ENCODE measurements around the gene GMDS.
"Not testable (repeated sequence)": the region's sequence is repeated elsewhere in the genome, so short reads cannot be mapped to it uniquely, and the experiment has no call there.

The GMDS gene

DNA sequence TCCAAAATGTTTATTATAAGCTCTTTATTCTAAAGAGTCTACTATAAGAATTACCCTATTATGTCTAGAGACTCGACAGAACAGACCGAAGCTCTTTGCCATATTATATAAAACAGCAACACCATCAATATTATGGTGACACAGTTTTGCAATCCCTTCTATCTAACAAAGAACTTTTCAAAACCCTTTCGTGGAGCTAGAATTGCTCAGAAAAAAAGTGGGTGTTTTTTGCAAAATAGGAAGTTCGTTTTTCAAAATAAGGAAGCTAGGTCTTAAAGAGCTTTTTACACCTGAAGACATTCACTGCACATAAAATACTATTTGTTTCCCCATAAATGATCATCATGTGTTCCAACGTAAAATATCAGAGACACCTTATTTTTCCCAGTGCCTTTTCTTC is 395.7 kb downstream of the GMDS start:
- DNase-seq = no peak

DNA sequence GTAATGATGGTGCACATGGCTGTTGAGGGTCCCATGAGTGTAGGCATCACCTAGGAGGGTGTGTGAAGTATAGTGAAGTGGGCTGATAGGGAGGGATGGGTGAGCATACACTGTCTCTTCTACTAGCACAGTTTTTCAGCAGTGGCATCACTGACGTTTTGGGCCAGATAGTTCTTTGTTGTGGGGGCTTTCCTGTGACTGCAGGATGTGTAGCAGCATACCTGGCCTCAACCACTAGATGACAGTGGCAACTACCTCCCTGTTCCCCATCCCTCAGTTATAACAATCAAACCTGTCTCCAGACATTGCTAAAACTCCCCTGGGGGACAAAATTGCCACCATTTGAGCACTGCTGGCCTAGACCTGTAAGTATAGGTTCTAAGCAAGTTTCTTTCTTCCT is 396.7 kb downstream of the GMDS start:
- DNase-seq = no peak

DNA sequence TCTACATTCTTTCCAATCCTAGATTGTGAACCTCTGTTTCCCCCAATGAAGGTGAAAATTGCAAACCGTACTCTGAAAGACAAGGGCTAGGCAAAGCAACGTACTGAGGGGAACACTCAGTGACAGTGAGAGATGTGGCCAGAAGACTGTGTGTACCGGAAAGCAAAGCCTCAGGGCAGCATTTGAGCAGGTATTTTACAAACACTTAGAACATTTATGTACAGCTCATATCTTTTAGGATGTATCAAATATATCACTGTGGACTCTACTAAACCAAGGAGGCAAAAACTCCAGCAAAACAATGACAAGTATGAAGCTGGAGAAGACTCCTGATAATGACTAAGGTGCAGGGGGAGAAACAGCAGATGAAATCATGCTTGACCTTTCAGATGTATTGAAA is 398.8 kb downstream of the GMDS start:
- DNase-seq = no peak

DNA sequence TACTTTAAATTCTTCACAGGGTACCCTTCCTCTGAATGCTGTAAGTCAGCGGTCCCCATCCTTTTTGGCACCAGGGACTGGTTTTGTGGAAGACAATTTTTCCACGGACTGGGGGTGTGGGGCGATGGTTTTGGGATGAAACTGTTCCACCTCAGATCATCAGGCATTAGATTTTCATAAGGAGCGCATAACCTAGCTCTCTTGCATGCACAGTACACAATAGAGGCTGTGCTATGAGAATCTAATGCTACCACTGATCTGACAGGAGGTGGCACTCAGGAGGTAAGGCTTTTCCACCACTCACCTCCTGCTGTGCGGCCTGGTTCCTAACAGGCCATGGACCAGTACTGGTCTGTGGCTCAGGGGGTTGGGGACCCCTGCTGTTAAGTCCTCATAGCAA is 399.9 kb downstream of the GMDS start:
- DNase-seq = not testable (repeated sequence)

DNA sequence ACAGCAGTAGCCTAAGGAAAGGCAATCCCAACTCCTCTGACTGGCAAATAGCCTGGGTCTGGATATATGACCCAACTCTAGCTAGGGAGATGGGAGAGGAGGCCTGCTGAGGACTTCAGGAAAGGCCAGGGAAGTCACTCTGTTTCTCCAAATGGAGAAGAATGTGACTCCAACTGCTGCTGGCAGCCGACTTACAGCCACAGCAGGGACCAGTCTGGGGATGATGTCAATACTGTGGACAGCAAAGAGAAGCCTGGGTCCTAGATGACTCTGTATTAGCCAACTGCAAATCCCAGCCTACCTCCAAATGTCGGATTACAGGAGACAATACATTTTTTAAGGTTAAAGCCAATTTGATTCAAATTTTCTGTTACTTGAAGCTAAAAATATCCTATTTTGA is 403.1 kb downstream of the GMDS start:
- DNase-seq = no peak

DNA sequence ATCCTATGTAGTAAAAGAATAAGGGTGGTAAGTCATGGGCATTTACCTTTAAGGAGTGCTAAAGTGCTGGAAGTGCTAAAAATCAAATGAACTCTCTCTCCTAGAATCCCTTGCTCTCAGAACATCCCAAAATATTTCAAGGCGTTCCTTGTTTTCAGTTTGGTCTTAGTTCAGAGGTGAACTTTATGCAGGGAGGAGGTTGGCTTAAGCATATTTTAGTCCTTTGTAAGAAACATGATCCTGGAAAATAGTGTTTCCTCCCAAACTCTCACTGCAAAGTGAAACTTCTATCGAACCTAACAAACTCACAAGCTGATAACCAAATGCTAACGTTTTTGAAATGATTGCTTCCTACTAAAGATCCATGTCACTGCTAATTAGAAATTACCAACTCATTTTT is 404.3 kb downstream of the GMDS start:
- no peak for DNase-seq

DNA sequence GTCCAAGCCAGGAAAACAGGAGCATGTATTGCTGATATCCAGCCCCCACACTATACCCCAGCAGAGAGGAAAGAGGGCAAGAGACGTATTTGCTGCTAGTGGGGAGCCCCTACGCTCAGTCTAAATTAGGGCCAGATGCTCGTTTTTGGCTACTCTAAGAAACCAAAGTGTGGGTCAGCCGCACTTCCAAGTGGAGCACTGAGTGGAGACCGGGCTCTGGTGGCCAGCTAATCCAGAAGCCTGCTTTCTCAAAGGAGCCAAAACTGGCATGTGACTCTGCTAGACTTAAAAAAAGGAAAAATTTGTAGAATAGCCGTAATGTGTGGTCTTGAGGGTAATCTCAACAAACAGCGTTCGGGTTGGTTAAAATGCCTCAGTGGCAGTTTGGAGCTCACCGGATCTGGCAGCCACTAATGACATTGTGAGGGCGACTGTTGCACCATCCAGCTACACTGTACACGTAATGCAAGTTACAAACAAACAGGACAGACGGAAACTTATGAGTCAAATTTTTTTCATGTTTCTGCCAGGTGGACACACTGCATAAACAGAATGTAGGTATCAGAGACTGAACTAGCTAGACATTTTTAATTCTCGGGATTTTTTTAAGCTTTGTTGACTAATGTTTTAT is 404.8 kb downstream of the GMDS start:
- DNase-seq = no peak

DNA sequence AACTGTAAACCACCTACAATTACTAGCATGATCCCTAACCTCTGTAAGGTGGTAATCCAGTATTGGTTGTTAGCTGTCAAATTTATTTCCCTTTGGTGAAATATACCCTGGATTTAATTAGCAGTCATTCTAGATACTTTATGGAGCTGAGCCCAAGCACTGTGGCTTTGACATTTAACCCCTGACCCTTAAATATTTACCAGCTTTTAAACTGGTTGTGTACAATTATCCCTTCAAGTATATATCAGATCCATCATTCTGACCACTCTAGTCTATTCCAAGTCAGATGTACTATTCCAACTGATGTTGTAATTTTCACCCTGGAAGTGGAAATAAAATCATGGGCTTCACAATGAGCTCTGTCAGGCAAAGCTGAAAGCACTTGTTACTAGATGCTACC is 406.0 kb downstream of the GMDS start:
- no peak for DNase-seq

DNA sequence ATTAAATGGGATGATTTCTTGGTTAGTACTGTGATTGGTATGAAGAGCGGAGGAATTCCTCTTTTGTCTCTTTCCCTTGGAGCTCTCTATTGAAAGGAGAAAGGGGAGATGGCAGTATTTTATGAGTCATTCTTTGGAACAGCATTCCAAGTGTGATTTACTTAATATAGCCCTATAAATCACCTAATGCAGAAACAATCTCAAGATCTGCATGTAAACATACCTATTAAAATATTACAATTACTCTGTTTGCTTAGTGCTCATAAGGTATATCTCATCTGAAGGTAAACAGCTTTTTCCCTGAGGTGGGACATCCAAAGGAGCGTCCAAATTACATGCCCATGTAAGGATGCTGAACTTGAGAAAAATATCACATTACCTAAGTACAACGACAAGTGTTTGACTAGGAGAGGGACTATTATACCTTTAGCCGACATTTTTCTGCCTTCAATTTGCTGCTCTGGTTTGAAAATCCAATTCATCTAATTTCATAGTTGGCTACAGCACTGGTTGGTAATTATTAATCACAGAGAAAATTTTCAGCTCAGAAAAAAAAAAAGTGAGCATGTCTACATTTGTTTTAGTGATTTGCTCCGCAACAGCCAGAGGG is 406.7 kb downstream of the GMDS start:
- no peak for DNase-seq

DNA sequence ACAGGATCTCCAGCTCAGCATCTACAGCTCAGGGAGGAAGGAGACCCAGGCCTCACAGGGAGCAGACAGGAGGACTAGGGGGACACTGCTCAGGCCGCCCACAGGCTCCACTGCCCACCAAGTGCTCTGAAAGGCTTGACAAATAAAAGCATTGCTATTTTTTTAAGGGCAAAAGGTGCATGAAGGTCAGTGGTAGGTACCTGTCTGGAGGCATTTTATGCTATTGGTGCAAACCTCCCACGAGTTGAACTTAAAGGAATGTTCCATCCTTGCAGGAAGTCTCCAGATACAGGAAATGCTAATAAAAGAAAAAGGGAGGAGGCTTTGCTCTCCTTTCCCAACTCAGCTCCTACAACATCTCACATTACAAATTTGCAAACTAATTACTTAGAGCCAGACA is 407.6 kb downstream of the GMDS start:
- DNase-seq = no peak

DNA sequence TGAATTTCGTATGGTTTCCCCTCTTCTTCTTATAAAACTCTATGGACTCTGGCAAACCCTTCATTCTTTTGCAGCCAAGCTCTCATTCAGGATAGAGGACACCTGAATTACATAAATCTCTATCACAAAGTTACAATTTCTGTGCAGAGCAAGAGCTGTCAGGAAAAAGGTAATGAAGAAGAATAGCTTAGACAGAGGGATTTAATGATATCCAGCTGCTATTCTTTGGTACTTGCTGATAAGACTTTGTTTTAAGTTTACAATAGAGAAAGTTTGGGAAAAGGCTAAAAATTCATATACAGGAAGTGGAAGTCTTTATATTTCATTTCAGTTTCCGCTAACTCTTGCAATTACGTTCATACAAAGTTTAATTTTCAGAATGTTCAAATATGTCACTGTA is 408.7 kb downstream of the GMDS start:
- DNase-seq = no peak

DNA sequence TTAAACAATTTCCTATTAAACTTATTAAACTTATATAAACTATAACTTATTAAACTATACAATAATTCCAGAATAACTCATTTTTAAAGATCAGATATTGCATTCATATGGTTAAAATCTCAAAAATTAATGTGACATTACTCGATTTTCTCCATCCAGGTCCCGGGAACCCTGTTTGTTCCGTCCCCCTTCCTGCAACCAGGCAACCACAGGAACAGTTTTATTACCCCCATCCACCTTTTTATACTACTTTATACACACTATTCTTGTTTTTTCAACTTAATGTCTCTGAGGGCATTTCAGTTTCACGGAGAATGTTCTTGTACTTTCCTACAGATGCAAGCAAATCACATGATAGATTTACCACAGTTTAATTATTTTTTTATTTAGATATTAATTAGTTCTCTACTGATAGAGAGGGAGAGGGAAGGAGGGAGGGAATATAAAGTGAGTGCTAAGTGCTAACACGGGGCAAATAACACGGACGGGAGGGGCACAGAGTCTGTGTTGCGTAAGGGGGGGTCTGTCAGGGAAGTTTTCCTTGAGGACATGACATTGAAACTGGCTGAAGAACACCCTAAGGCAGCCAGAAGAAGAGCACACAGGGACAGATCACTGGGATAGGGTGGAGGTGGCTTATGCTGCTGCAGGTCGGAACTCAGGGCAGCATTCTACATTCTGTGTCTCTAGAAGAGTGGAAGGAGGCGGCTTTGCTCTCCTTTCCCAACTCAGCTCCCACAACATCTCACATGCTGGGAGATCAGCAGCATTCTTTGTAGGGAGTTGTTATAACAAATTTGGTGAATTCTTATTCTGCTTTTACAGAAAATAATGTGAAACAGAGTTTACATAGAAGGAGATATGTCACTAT is 410.5 kb downstream of the GMDS start:
- no peak for DNase-seq

DNA sequence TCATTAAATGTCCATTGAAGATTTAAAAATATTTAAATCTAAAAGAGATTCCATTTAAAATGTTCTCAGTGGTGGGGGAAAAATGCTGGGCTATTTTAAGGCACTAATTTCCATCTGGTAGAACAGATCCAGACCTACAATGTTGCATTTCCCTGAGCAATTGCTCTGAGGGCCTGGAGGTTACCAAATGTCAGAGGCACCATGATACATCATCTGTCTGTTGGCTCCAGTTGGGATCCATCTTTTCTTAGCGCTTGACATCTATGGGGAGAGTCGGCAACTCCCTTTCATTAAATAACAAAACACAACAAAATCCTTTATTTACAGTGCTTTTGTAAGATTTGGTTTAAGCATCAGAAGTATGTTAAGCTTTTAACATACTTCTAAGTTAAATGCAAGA is 411.2 kb downstream of the GMDS start:
- no peak for DNase-seq

DNA sequence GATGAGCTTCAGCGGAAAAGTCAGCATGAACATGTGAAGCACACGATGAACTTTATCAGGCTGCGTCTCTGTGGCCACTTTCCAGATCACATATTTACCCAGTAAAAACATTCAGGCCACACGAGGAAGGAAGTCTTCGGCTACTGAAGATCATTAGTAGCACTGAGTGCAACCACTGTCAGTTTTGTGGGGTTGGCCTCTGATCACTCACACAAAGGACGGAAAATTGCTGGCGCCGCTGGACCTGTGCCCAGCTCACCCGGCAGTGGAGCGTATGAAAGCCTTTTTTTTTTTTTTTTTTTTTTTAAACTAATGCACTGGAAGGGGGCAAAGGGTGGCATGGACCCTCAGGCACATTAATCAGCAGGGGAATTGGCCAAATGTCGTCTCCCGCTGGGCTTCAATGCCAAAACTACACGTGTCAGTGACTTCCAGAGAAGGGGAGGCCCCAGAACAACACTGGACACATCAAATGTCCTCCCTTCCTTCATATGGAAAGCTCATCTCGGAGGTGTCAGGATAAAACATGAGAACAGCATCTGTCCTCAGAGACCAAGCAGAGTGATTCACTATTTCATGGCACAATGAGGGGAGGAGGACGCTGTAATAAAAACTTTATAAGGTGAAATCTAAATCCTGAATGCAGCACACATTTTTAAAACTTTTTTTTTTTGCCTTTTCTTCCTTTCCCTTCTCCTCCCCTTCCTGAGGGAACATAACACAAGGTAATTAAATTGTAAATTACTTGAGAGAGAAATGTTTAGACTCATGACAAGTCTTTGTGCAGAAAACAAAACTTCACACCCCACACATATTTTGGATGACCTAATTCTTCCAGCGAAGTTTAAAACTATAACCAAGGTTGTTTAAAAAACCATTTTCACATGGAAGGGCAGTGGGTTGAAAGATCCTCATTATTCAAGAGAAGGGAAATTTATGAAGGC is 412.3 kb downstream of the GMDS start:
- DNase-seq = no peak

DNA sequence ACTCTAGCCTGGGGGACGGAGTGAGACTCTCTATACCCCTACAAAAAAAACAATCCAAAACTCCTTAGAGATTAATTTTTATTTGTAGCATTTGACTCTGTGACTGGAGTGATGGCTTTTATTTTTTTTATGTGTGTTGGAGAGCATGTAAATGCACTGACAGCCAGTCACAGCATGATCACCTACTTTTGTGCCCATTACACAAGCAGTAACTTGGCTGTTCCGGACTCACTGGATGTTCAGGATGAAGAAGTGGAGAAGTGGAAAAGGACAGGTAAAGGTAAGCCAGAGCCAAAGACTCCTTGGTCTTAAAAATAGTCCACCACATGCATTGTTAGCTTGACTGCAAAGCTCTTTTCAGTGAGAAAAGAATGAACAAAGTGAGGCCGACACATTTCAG is 413.0 kb downstream of the GMDS start:
- DNase-seq = no peak

DNA sequence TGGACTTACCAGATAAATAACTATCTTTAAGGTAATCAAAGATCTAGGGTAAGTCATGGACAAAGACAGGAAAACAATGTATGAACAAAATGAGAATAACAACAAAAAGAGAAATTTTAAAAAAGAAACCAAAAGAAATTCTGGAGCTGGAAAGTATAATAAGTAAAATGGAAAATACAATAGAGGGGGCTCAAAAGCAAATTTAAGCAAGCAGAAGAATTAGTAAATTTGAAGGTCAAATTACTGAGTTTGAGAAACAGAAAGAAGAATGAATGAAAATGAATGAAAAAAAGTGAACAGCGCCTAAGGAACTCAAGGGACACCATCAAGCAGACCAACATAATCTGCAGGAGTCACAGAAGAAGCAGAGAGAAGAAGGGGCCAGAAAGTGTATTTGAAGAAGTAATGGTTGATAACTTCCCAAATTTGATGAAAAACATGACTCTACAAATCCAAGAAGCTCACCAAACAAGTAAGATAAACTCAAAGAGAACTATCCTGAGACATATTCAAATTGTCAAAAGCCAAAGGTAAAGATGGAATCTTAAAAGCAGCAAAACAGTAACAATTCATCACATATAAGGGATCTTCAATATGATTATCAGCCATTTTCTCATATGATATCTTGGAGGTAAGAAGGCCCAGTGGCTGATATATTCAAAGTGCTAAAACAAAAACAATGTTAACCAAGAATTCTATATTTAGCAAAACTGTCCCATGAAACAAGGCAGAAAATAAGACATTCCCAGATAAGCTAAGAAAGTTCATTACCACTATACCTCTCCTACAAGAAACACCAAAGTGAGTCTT is 417.2 kb downstream of the GMDS start:
- DNase-seq = no peak

DNA sequence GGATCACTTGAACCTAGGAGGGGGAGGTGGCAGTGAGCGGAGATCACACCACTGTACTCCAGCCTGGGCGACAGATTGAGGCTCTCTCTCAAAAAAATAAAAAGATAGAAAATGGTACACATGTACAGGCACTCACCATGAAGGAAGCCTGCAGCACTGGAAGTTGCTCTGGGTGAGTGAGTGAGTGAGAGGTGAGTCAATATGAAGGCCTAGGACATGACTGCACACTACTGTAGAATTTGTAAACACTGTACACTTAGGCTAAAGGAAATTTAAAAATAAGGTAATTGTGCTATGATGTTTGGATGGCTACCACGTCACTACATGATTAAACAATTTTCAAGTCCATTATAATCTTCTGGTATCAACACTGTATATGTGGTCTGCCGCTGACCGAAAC is 419.5 kb downstream of the GMDS start:
- no peak for DNase-seq

DNA sequence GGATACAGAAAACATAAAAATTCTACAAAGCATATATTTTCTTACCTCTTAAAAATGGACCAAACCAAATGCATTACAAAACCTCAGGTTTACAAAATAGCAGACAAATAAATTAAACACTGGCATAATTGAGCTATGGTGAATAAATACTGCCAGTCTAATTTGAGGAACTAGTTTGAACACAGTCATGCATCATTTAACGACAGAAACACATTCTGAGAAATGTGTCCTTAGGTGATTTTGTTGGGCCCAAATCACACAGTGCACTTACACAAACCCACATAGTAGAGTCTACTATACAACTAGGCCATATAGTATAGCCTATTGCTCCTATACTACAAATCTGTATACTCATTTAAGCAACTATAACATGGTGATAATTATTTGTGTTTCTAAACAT is 420.1 kb downstream of the GMDS start:
- DNase-seq = no peak

DNA sequence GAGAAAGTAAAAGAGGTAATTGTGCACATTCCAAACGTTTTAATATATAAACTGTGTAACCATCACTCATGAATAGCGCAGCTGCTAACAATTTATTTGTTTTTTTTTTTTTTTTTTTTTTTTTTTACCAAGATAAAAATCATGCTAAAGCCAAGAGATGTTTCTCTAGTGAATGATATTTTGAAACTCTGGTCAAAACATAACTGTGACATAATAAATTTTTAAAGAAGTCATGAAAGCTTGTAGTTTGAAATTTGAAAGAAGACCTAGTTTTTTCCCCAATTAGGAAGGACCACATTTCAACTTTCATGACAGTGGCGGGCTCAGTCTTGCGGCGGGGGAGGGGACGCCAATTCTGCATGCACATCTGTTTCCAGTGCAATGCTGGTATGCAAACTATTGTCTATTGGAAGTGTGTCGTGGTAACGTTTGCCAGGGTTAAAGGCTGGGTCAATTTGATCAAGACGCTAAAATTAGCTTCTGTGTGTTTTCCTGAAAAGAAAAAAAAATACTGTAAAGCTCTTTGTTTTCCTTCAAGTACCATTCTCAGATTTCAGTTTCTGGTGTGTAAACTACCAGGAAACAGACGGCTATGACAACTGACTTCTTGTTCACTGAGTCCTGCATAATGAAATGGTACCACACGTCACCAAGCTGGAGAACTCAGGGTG is 423.8 kb downstream of the GMDS start:
- DNase-seq = no peak

DNA sequence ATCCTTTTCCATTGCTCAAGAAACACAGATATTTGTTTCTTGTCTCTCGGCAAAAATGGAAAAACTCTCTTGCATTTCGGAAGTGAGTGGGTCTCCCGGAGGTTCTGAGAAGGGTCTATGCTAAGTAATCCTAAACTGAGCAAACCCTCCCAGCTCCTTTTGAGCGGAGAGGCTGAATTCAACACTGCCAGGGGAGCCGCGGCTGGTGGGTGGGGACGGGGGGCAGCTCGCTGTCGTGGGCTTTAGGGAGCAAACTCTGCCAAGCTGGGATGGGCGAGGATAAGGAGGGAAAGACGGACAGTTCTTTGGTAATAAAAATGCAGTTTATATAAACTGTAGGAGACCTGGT is 424.3 kb downstream of the GMDS start:
- no peak for DNase-seq

DNA sequence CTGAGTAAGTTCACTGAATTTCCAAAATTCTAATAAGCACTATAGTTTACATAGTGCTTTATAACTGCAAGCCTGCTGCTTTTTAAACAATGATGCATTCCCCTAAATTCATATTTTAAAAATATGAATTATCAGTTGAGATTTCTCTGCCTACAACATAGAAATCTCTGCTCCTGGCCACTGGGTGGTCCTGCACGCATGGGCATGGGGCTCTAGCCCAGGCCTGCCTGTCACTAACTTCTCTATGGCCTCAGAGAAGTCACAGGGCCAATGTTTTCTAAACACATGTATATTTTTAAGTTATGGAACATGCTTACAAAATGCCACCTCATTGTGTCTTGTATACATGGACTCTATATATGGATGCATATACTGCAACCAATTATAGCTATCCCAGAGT is 424.7 kb downstream of the GMDS start:
- no peak for DNase-seq

DNA sequence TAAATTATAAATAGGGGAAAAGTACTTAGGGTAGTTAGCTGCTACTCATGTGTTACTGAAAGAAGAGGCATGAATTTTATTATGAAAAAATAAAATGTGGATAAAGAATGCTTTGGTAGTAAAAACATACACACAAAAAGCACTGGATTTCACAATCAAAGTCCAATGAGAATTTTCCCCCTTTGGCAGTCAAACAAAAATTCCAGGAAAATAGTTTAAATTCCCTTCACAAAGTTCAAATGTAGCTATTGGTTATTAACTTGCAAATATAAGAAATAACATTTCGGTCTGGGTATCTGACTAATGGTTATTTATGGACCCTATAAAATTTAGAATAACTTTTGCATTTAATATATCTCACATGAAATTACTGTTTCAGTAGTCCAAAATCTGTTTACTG is 425.2 kb downstream of the GMDS start:
- no peak for DNase-seq
